Gastrocnemius medialis (tissue), 4 donors: ENCODE measurements around the gene MAML1. TPM values are rescaled to one million over a fixed set of nuclear protein-coding genes. Genes with fewer than 3 reads are reported as not detected.

ENCODE experiments used
- ATAC-seq, 2 donors: fragments of 150-250 bp; one replicate each; pipeline ENCODE4 v1.9.1; 2016
- DNase-seq, 2 donors: peaks; one replicate each; pipeline ENCODE4 v3.0.0-alpha.2; 2019
- H3K27ac ChIP-seq, 4 donors: fragments of 200-600 bp; sonication (generic); 1 replicate in 1 of 4; 2 replicates in 3 of 4; pipeline ENCODE4 v1.5.1; 2016 to 2018; ENCODE audit warnings: mild to moderate bottlenecking in 2 of 4, moderate library complexity in 1 of 4
- H3K27me3 ChIP-seq, 3 donors: fragments of 200-600 bp; sonication (generic) in 2 of 3; 1 replicate in 1 of 3; 2 replicates in 2 of 3; pipeline versions ENCODE4 v1.5.1 to v1.6.0; 2016 to 2019; ENCODE audit warnings: mild to moderate bottlenecking in 1 of 3, moderate library complexity in 1 of 3
- H3K36me3 ChIP-seq, 2 donors: fragments of 200-600 bp; sonication (generic) in 1 of 2; one replicate each; pipeline ENCODE4 v1.5.1; 2017 to 2018
- H3K4me1 ChIP-seq, 2 donors: fragments of 200-600 bp; sonication (generic) in 1 of 2; one replicate each; pipeline ENCODE4 v1.5.1; 2016 to 2017; ENCODE audit warnings: mild to moderate bottlenecking in 2 of 2
- H3K4me3 ChIP-seq, 4 donors: fragments of 200-600 bp; sonication (generic) in 3 of 4; 1 replicate in 1 of 4; 2 replicates in 3 of 4; pipeline ENCODE4 v1.5.1; 2016 to 2019; ENCODE audit warnings: mild to moderate bottlenecking in 2 of 4
- H3K9me3 ChIP-seq, 3 donors: fragments of 200-600 bp; sonication (generic) in 2 of 3; 1 replicate in 1 of 3; 2 replicates in 2 of 3; pipeline ENCODE4 v1.5.1; 2016 to 2019
- CTCF ChIP-seq, 5 experiments: fragments of 450-650 bp in 3 of 5; fragments of 200-600 bp in 2 of 5; sonication (generic) in 2 of 5; IDR thresholded peaks in 4 of 5; conservative IDR thresholded peaks in 1 of 5; 1 replicate in 4 of 5; 2 replicates in 1 of 5; pipeline ENCODE4 v1.5.1; 2016 to 2019; ENCODE audit warnings: antibody characterized with exemption in 5 of 5, mild to moderate bottlenecking in 3 of 5, moderate library complexity in 3 of 5
- POLR2A ChIP-seq, 2 donors: fragments of 450-650 bp; IDR thresholded peaks; one replicate each; pipeline ENCODE4 v1.6.1; 2017; ENCODE audit warnings: antibody characterized with exemption in 2 of 2, mild to moderate bottlenecking in 2 of 2, moderate library complexity in 2 of 2
- in situ Hi-C, 4 donors: fragments of 200-750 bp; cut with MboI; loops; one replicate each; pipeline versions ENCODE4 v1.15.0 to v1.8.0; 2017; ENCODE audit warnings: low sequenced_read_pairs in 4 of 4
- intact Hi-C: fragments of 100-400 bp; cut with DNase I; formaldehyde crosslinking; loops from one replicate; pipeline ENCODE4 v1.15.1; 2023; ENCODE audit warnings: low total_unique reads
- total RNA-seq, 4 donors: library from RNA; depleted of rRNA; stranded (reverse); fragments of >200 nt; gene quantifications; one replicate each; pipeline versions ENCODE4 v1.1.0 to v1.2.3, GENCODE V29; 2016

The MAML1 gene
- total RNA-seq, 4 donors from 2014 or later, result 14.4 to 16.3 (median 15.1) TPM

- TF ChIP-seq POLR2A (IDR thresholded peaks at IDR 0.05) (no peak), CTCF (IDR thresholded peaks at IDR 0.05 in 4 of 5, conservative IDR thresholded peaks at IDR 0.05 in 1 of 5) (no peak)
- Histone ChIP-seq H3K27me3 (no peaks in the 10 kb centered on the region), H3K36me3 (peaks cover 0 to 7% of the 10 kb centered on the region in 2 donors), H3K9me3 (no peaks in the 10 kb centered on the region), H3K27ac (no peak overlapping the region), H3K4me1 (peaks cover 12 to 15% of the 10 kb centered on the region in 2 donors), H3K4me3 (no peak overlapping the region)
- no peak for ATAC-seq
- in situ Hi-C loops (no loop called here), intact Hi-C loops (no loop called here)
- DNase-seq, result no peak
Observed at GRCh38 chr5:179746872-179747271, 14.2 kb downstream of the MAML1 start.

DNA sequence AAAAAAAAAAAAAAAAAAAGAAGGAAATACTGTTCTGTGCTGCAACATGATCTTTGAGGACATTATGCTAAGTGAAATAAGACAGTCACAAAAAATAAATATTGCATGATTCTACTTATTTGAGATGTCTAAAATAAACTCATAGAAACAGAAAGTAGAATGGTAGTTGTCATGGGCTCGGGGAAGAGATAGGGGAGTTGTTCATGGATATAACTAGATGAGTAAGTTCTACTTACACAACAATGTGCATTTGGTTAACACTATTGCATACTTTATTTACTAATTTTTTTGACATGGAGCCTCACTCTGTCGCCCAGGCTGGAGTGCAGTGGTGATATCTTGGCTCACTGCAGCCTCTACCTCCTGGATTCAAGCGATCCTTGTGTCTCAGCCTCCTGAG lies 15.2 kb downstream of the MAML1 start:
- ATAC-seq, result no peak
- peaks cover 12 to 15% of the 10 kb centered on the region in 2 donors for H3K4me1 ChIP-seq
- no peak overlapping the region for H3K27ac ChIP-seq
- peaks cover 0 to 7% of the 10 kb centered on the region in 2 donors for H3K36me3 ChIP-seq
- in situ Hi-C loops (no loop called here), intact Hi-C loops (no loop called here)
- H3K27me3 ChIP-seq, result no peaks in the 10 kb centered on the region
- H3K9me3 ChIP-seq, result no peaks in the 10 kb centered on the region
- no peak for DNase-seq
- TF ChIP-seq CTCF (IDR thresholded peaks at IDR 0.05 in 4 of 5, conservative IDR thresholded peaks at IDR 0.05 in 1 of 5) (no peak), POLR2A (IDR thresholded peaks at IDR 0.05) (no peak)
- no peak overlapping the region for H3K4me3 ChIP-seq

DNA sequence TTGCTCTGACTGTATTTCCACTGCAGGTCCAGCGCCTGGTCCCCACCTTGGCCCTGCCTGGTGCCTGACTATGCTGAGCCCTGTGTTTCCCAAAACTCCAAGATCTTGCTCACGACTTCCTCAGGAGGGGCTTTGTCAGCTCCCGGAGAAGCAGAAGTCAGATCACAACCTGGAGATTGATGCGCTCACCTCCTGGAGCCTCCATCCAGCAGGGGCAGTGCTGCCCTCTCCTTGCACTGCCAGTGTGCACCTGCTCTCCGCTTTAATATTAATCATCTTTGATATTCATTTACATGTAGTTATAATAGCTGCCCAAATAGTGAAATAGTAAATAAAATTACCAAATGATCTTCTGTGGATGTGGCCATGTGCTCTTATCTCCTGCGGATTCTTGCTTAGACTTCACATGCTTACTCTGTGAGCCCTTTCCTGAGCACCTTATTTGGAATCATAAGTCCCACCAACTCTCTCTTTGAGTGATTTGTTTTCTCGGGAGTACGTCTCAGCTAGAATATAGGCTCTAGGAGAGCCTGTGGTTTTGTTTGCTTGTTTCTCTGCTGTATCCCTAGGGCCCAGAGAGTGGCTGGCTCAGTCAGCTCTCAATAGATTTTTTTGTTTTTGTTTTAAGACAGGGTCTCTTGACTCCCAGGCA lies 17.4 kb downstream of the MAML1 start:
- Histone ChIP-seq H3K27me3 (no peaks in the 10 kb centered on the region), H3K9me3 (no peaks in the 10 kb centered on the region), H3K4me1 (peaks cover 15 to 17% of the 10 kb centered on the region in 2 donors), H3K4me3 (no peak overlapping the region), H3K27ac (no peak overlapping the region), H3K36me3 (peaks cover 0 to 7% of the 10 kb centered on the region in 2 donors)
- DNase-seq (no peak), ATAC-seq (no peak)
- in situ Hi-C loops, result loop anchor here in 2 of 4 donors (25.0 kb wide), 2 partner anchors 112 to 337 kb away; partner anchors contain the start of gene MRNIP (in 1 of the 2)
- intact Hi-C loops, result no loop called here
- TF ChIP-seq POLR2A (IDR thresholded peaks at IDR 0.05) (no peak), CTCF (IDR thresholded peaks at IDR 0.05 in 4 of 5, conservative IDR thresholded peaks at IDR 0.05 in 1 of 5) (no peak)

GRCh38 chr5:179753971-179754370 lies 21.3 kb downstream of the MAML1 start:
- intact Hi-C loops, result no loop called here
- no peaks in the 10 kb centered on the region for H3K27me3 ChIP-seq
- no peak overlapping the region for H3K4me3 ChIP-seq
- ATAC-seq (no peak), DNase-seq (no peak)
- H3K9me3 ChIP-seq, result no peaks in the 10 kb centered on the region
- peaks cover 0 to 7% of the 10 kb centered on the region in 2 donors for H3K36me3 ChIP-seq
- peaks cover 9 to 22% of the 10 kb centered on the region in 2 donors for H3K4me1 ChIP-seq
- in situ Hi-C loops, result loop anchor here in 2 of 4 donors (25.0 kb wide), 2 partner anchors 108 to 333 kb away; partner anchors contain the start of gene MRNIP (in 1 of the 2)
- H3K27ac ChIP-seq, result no peak overlapping the region
- TF ChIP-seq POLR2A (IDR thresholded peaks at IDR 0.05), result no peak
- TF ChIP-seq CTCF (IDR thresholded peaks at IDR 0.05 in 4 of 5, conservative IDR thresholded peaks at IDR 0.05 in 1 of 5), result no peak
